GM21447 (cell line): ENCODE results near the gene TMEM131.
"Not testable (repeated sequence)": the region's sequence is repeated elsewhere in the genome, so short reads cannot be mapped to it uniquely, and the experiment has no call there.

Experiments used
- ATAC-seq: cut with Tn5 transposase; IDR thresholded peaks from one replicate; pipeline ENCODE4 v1.9.1; 2021; ENCODE audit not compliant: unreplicated experiment

Gene TMEM131

GRCh38 chr2:97963079-97963406 is 32.7 kb downstream of the TMEM131 start:
- no peak for ATAC-seq

- no peak for ATAC-seq
Measured at GRCh38 chr2:97961534-97961933, 34.2 kb downstream of the TMEM131 start.

GRCh38 chr2:97958184-97958583 is 37.6 kb downstream of the TMEM131 start:
- no peak for ATAC-seq

- no peak for ATAC-seq
Measured at GRCh38 chr2:97957432-97958183, 38.1 kb downstream of the TMEM131 start.

GRCh38 chr2:97956753-97957152 is 39.0 kb downstream of the TMEM131 start:
- ATAC-seq: not testable (repeated sequence)

- no peak for ATAC-seq
Measured at GRCh38 chr2:97953853-97954252, 41.9 kb downstream of the TMEM131 start.

- no peak for ATAC-seq
Measured at GRCh38 chr2:97952357-97952756, 43.4 kb downstream of the TMEM131 start.

GRCh38 chr2:97951155-97951680 is 44.5 kb downstream of the TMEM131 start:
- no peak for ATAC-seq

- no peak for ATAC-seq
Measured at GRCh38 chr2:97950329-97951154, 45.2 kb downstream of the TMEM131 start.

GRCh38 chr2:97948926-97949325 is 46.8 kb downstream of the TMEM131 start:
- ATAC-seq: no peak

- ATAC-seq: no peak
Measured at GRCh38 chr2:97945791-97946190, 50.0 kb downstream of the TMEM131 start.

- no peak for ATAC-seq
Measured at GRCh38 chr2:97936881-97937280, 58.9 kb downstream of the TMEM131 start.

- peak; percentile 71 for ATAC-seq
Measured at GRCh38 chr2:97936199-97936598, 59.5 kb downstream of the TMEM131 start.

GRCh38 chr2:97935719-97936161 is 60.0 kb downstream of the TMEM131 start:
- no peak for ATAC-seq

GRCh38 chr2:97932975-97933662 is 62.6 kb downstream of the TMEM131 start:
- ATAC-seq: peak; percentile 40

GRCh38 chr2:97931858-97932225 is 63.9 kb downstream of the TMEM131 start:
- ATAC-seq: no peak

- peak; percentile 52 for ATAC-seq
Measured at GRCh38 chr2:97931118-97931857, 64.5 kb downstream of the TMEM131 start.

GRCh38 chr2:97928591-97928990 is 67.2 kb downstream of the TMEM131 start:
- ATAC-seq: no peak

GRCh38 chr2:97926946-97927345 is 68.8 kb downstream of the TMEM131 start:
- no peak for ATAC-seq

GRCh38 chr2:97924194-97924593 is 71.6 kb downstream of the TMEM131 start:
- no peak for ATAC-seq

GRCh38 chr2:97919858-97920257 is 75.9 kb downstream of the TMEM131 start:
- ATAC-seq: no peak
